Endothelial cell of umbilical vein (primary cell): Measurements from ENCODE around the gene EHF. TPM values are rescaled to one million over a fixed set of nuclear protein-coding genes. Genes with fewer than 3 reads are reported as not detected.

ENCODE experiments used
- BruUV-seq: library from RNA; stranded (reverse); fragments of 400-500 nt; replicated peaks from 2 replicates; lab custom pipeline; 2021; lab: Mats Ljungman, UMichigan
- CTCF ChIA-PET: fragments of 300-600, 350-600 bp; sonication (Branson Sonifier 250); formaldehyde crosslinking; loops from one replicate; lab custom pipeline; 2021; ENCODE audit warnings: antibody characterized with exemption, inconsistent platforms; lab: Charles Lee
- POLR2A ChIA-PET: fragments of 300-600, 350-600 bp; sonication (Branson Sonifier 250); formaldehyde crosslinking; loops from one replicate; lab custom pipeline; 2021; ENCODE audit warnings: antibody characterized with exemption, inconsistent platforms; lab: Charles Lee
- DNase-seq: peaks from one replicate; pipeline ENCODE4 v3.0.0-alpha.2; 2011; ENCODE audit warnings: low read depth, low spot score
- FAIRE-seq: peaks from 2 replicates; lab custom pipeline; 2011; peaks lifted over from hg19 to GRCh38; lab: Jason Lieb, UNC
- H2AFZ ChIP-seq: 2 replicates; pipeline ENCODE4 v1.6.0; 2012; ENCODE audit warnings: low read depth, low read length, control low read depth, inconsistent platforms
- H3K27ac ChIP-seq: 2 replicates; pipeline ENCODE4 v1.5.1; 2011; ENCODE audit warnings: low read depth, mild to moderate bottlenecking, control low read depth, low read length, moderate library complexity; ENCODE audit not compliant: insufficient read depth
- H3K27me3 ChIP-seq, 2 experiments: 2 replicates each; pipeline versions ENCODE4 v1.6.0 to v1.6.1; 2011; ENCODE audit warnings: low read length in 2 of 2, mixed read lengths in 1 of 2; ENCODE audit not compliant: control insufficient read depth in 2 of 2, insufficient read depth in 2 of 2
- H3K36me3 ChIP-seq, 2 experiments: 2 replicates in 1 of 2; 3 replicates in 1 of 2; pipeline ENCODE4 v1.5.1; 2011; ENCODE audit warnings: low read length in 2 of 2, mild to moderate bottlenecking in 1 of 2, moderate library complexity in 1 of 2; ENCODE audit not compliant: control insufficient read depth in 2 of 2, insufficient read depth in 2 of 2; ENCODE audit errors: extremely low read depth in 1 of 2
- H3K4me1 ChIP-seq: 3 replicates; pipeline ENCODE4 v1.5.1; 2011; ENCODE audit warnings: mild to moderate bottlenecking, low read length; ENCODE audit not compliant: control insufficient read depth, insufficient read depth; ENCODE audit errors: extremely low read depth
- H3K4me2 ChIP-seq: 2 replicates; pipeline ENCODE4 v1.6.1; 2011; ENCODE audit warnings: low read length, control low read depth, mixed read lengths; ENCODE audit not compliant: insufficient read depth
- H3K4me3 ChIP-seq, 3 experiments: fragments of 200-600 bp in 1 of 3; sonication (generic), shearing (Covaris generic) in 1 of 3; replicated peaks in 1 of 3; 2 replicates each; pipeline ENCODE4 v1.5.1; 2011 to 2016; ENCODE audit warnings: control low read depth in 3 of 3, low read length in 3 of 3, mild to moderate bottlenecking in 2 of 3, inconsistent platforms in 1 of 3, low read depth in 1 of 3, moderate library complexity in 1 of 3; ENCODE audit not compliant: insufficient read depth in 1 of 3
- H3K79me2 ChIP-seq: 2 replicates; pipeline ENCODE4 v1.6.0; 2012; ENCODE audit warnings: low read length, inconsistent platforms; ENCODE audit not compliant: control insufficient read depth, insufficient read depth
- H3K9ac ChIP-seq: replicated peaks from 2 replicates; pipeline ENCODE3; 2011; ENCODE audit warnings: low read length, control low read depth; ENCODE audit not compliant: insufficient read depth; ENCODE audit errors: extremely low read depth
- H3K9me1 ChIP-seq: replicated peaks from 3 replicates; pipeline ENCODE4 v1.6.0; 2011; ENCODE audit warnings: mild to moderate bottlenecking, low read length; ENCODE audit not compliant: control insufficient read depth, insufficient read depth; ENCODE audit errors: extremely low read depth
- H3K9me3 ChIP-seq: replicated peaks from 2 replicates; pipeline ENCODE4 v1.5.1; 2012; ENCODE audit warnings: low read length, inconsistent platforms; ENCODE audit not compliant: control insufficient read depth, insufficient read depth
- H4K20me1 ChIP-seq: replicated peaks from 2 replicates; pipeline ENCODE3; 2011; ENCODE audit warnings: mild to moderate bottlenecking, low read length; ENCODE audit not compliant: control insufficient read depth, insufficient read depth; ENCODE audit errors: extremely low read depth
- EZH2 ChIP-seq: IDR thresholded peaks from 2 replicates; pipeline ENCODE4 v1.6.1; 2012; ENCODE audit warnings: borderline replicate concordance, low read depth, mild to moderate bottlenecking, moderate library complexity, low read length, inconsistent platforms; ENCODE audit not compliant: severe bottlenecking
- FOS ChIP-seq: IDR thresholded peaks from 2 replicates; pipeline ENCODE4 v1.6.1; 2011; ENCODE audit warnings: mild to moderate bottlenecking, low read length, moderate library complexity, borderline replicate concordance; ENCODE audit not compliant: insufficient read depth
- GATA2 ChIP-seq: IDR thresholded peaks from 2 replicates; pipeline ENCODE4 v1.7.0; 2011; ENCODE audit warnings: low read depth, mild to moderate bottlenecking, moderate library complexity, mixed read lengths, low read length; ENCODE audit not compliant: insufficient read length, insufficient read depth
- JUN ChIP-seq: IDR thresholded peaks from 2 replicates; pipeline ENCODE4 v1.6.1; 2011; ENCODE audit warnings: borderline replicate concordance, low read depth; ENCODE audit not compliant: insufficient read length, insufficient read depth
- MAX ChIP-seq: IDR thresholded peaks from 2 replicates; pipeline ENCODE4 v1.6.1; 2011; ENCODE audit not compliant: insufficient read depth, insufficient read length
- POLR2AphosphoS5 ChIP-seq: IDR thresholded peaks from 2 replicates; pipeline ENCODE4 v1.6.1; 2012; ENCODE audit warnings: low read depth, mild to moderate bottlenecking, control low read depth, low read length, moderate library complexity; ENCODE audit not compliant: insufficient read depth
- dilution Hi-C: fragments of 300-500 bp; cut with MboI; formaldehyde crosslinking; loops from one replicate; pipeline ENCODE4 v1.15.0; 2019; ENCODE audit warnings: low sequenced_read_pairs; ENCODE audit not compliant: extremely low pct_ligation_motif_present
- intact Hi-C: fragments of 100-400 bp; cut with micrococcal nuclease; formaldehyde crosslinking; loops from one replicate; pipeline ENCODE4 v1.10.0; 2022
- polyA plus RNA-seq, 4 experiments: library from polyadenylated mRNA; depleted of rRNA in 3 of 4; stranded (reverse) in 3 of 4; unstranded in 1 of 4; fragments of >200 nt; gene quantifications; 2 replicates each; pipeline versions ENCODE4 v1.2.1 to v1.2.3, GENCODE V29; 2011 to 2012; ENCODE audit warnings: missing spikeins in 1 of 4
- total RNA-seq: library from RNA; stranded (reverse); gene quantifications from 2 replicates; pipeline ENCODE4 v1.2.3, GENCODE V29; 2021

Gene EHF
- total and polyA plus RNA-seq, 2 donors (not counting 3 experiments of a cell fraction or from before 2014, with no cell fraction given) = not detected

- ChIA-PET CTCF (no interaction called here), POLR2A (no interaction called here)
- Histone ChIP-seq H3K4me1 (no peaks in the 10 kb centered on the region), H3K79me2 (no peaks in the 10 kb centered on the region), H3K27ac (no peak overlapping the region), H3K9me3 (no peaks in the 10 kb centered on the region), H3K4me3 (no peak overlapping the region), H3K36me3 (no peaks in the 10 kb centered on the region), H3K27me3 (peaks cover 0 to 3% of the 10 kb centered on the region in 2 experiments), H4K20me1 (no peaks in the 10 kb centered on the region), H3K9me1 (no peaks in the 10 kb centered on the region), H3K9ac (no peak overlapping the region), H2AFZ (no peak overlapping the region), H3K4me2 (no peak overlapping the region)
- no peak for DNase-seq
- intact Hi-C loops (no loop called here), dilution Hi-C loops (no loop called here)
- TF ChIP-seq MAX (no peak), FOS (no peak), POLR2AphosphoS5 (no peak), GATA2 (no peak), EZH2 (no peak)
- BruUV-seq = no TSS peak
- FAIRE-seq = no peak
These were observed 10.4 kb upstream of the EHF start for GRCh38 chr11:34610324-34611041.

DNA sequence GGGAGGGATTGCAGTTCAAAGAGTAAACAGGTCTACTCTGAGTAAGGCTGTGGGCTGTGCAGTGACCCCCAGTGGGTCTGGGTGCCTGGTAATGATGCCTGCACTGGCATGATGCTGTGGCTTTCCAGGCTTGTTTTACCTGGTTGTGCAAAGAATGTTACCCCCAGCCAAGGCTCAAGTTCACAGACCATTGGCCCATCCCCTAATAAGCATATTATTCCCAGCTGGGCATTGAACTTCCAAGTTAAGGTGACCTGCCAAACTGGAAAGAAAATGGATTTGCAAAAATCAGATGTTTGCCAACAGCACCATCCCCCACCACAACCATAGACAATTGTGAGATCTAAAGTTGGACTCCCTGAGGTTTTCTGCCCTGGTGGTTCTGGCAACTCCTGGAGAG lies 7.9 kb upstream of the EHF start:
- TF ChIP-seq MAX = no peak
- no peak for TF ChIP-seq GATA2
- no peak for TF ChIP-seq FOS
- no peak for TF ChIP-seq JUN
- no peak overlapping the region for H3K9ac ChIP-seq
- no peak overlapping the region for H3K4me3 ChIP-seq
- H3K9me1 ChIP-seq = no peaks in the 10 kb centered on the region
- no peaks in the 10 kb centered on the region for H4K20me1 ChIP-seq
- intact Hi-C loops (no loop called here), dilution Hi-C loops (no loop called here)
- H3K9me3 ChIP-seq = no peaks in the 10 kb centered on the region
- BruUV-seq = no TSS peak
- no peaks in the 10 kb centered on the region for H3K36me3 ChIP-seq
- CTCF ChIA-PET = no interaction called here
- H3K4me2 ChIP-seq = no peak overlapping the region
- POLR2A ChIA-PET = no interaction called here
- no peak overlapping the region for H2AFZ ChIP-seq
- H3K4me1 ChIP-seq = no peaks in the 10 kb centered on the region
- peaks cover 0 to 3% of the 10 kb centered on the region in 2 experiments for H3K27me3 ChIP-seq
- no peak for FAIRE-seq
- H3K27ac ChIP-seq = no peak overlapping the region
- DNase-seq = no peak
- no peaks in the 10 kb centered on the region for H3K79me2 ChIP-seq
